Neural crest cell (in vitro differentiated cells): ENCODE results near the gene RXRG. TPM values are rescaled to one million over a fixed set of nuclear protein-coding genes. Genes with fewer than 3 reads are reported as not detected.

Source experiments
- DNase-seq: peaks from one replicate; pipeline ENCODE4 v3.0.0; 2021; ENCODE audit warnings: low read depth, mixed read lengths, low spot score
- H3K27ac Mint-ChIP-seq: one replicate; pipeline ENCODE4 v1.8.0; 2021; ENCODE audit warnings: mild to moderate bottlenecking, mixed read lengths; ENCODE audit not compliant: unreplicated experiment
- H3K27me3 Mint-ChIP-seq: 2 replicates; pipeline ENCODE4 v1.8.0; 2021; ENCODE audit warnings: low read depth, mild to moderate bottlenecking, mixed read lengths
- H3K36me3 Mint-ChIP-seq: 2 replicates; pipeline ENCODE4 v1.8.0; 2021; ENCODE audit warnings: low read depth, mild to moderate bottlenecking, mixed read lengths
- H3K4me1 Mint-ChIP-seq: 2 replicates; pipeline ENCODE4 v1.8.0; 2021; ENCODE audit warnings: mixed read lengths
- H3K4me3 Mint-ChIP-seq: one replicate; pipeline ENCODE4 v1.8.0; 2021; ENCODE audit warnings: mild to moderate bottlenecking, mixed read lengths
- H3K9me3 Mint-ChIP-seq: 2 replicates; pipeline ENCODE4 v1.8.0; 2021; ENCODE audit warnings: mixed read lengths
- CTCF ChIP-seq: fragments of 200-600 bp; sonication (generic); conservative IDR thresholded peaks from 2 replicates; pipeline ENCODE4 v1.5.0; 2021; ENCODE audit warnings: antibody characterized with exemption, mild to moderate bottlenecking
- total RNA-seq: library from RNA; stranded (reverse); gene quantifications from 2 replicates; pipeline ENCODE4 v1.2.1, GENCODE V29; 2021

RXRG gene
- total RNA-seq, 1 donor from 2014 or later: 6.7 TPM

GRCh38 chr1:165371588-165372225 is 73.2 kb downstream of the RXRG start:
- H3K27me3 Mint-ChIP-seq: peaks cover 95% of the 10 kb centered on the region
- H3K4me3 Mint-ChIP-seq: no peak overlapping the region
- H3K9me3 Mint-ChIP-seq: no peaks in the 10 kb centered on the region
- TF ChIP-seq CTCF: no peak
- no peaks in the 10 kb centered on the region for H3K36me3 Mint-ChIP-seq
- DNase-seq: no peak
- peaks cover 12% of the 10 kb centered on the region for H3K4me1 Mint-ChIP-seq
- H3K27ac Mint-ChIP-seq: no peak overlapping the region

- H3K27me3 Mint-ChIP-seq: peaks cover 97% of the 10 kb centered on the region
- H3K9me3 Mint-ChIP-seq: no peaks in the 10 kb centered on the region
- no peaks in the 10 kb centered on the region for H3K4me1 Mint-ChIP-seq
- H3K4me3 Mint-ChIP-seq: no peak overlapping the region
- TF ChIP-seq CTCF: peak; percentile 89
- no peak overlapping the region for H3K27ac Mint-ChIP-seq
- no peaks in the 10 kb centered on the region for H3K36me3 Mint-ChIP-seq
- peak; percentile 81 for DNase-seq
These were observed 75.6 kb downstream of the RXRG start for GRCh38 chr1:165369255-165369848.

GRCh38 chr1:165367375-165367993 is 77.4 kb downstream of the RXRG start:
- no peak overlapping the region for H3K27ac Mint-ChIP-seq

GRCh38 chr1:165365341-165365740 is 79.6 kb downstream of the RXRG start:
- no peaks in the 10 kb centered on the region for H3K9me3 Mint-ChIP-seq
- H3K4me3 Mint-ChIP-seq: no peak overlapping the region
- no peaks in the 10 kb centered on the region for H3K4me1 Mint-ChIP-seq
- H3K27ac Mint-ChIP-seq: no peak overlapping the region
- peaks cover 93% of the 10 kb centered on the region for H3K27me3 Mint-ChIP-seq
- TF ChIP-seq CTCF: no peak
- H3K36me3 Mint-ChIP-seq: no peaks in the 10 kb centered on the region
- no peak for DNase-seq

More at GRCh38 chr1:165367375-165367993, 77.4 kb downstream of the RXRG start:
- Mint-ChIP-seq H3K9me3 (no peaks in the 10 kb centered on the region), H3K4me1 (no peaks in the 10 kb centered on the region), H3K27me3 (peaks cover 94% of the 10 kb centered on the region), H3K4me3 (no peak overlapping the region), H3K36me3 (no peaks in the 10 kb centered on the region)
- peak; percentile 88 for TF ChIP-seq CTCF
- peak; percentile 91 for DNase-seq

- Mint-ChIP-seq H3K27ac (no peak overlapping the region), H3K4me1 (no peaks in the 10 kb centered on the region), H3K9me3 (no peaks in the 10 kb centered on the region), H3K36me3 (no peaks in the 10 kb centered on the region), H3K4me3 (no peak overlapping the region), H3K27me3 (peaks cover 95% of the 10 kb centered on the region)
- DNase-seq: no peak
- TF ChIP-seq CTCF: no peak
These were observed 80.3 kb downstream of the RXRG start for GRCh38 chr1:165364568-165365133.
